Hindlimb muscle (tissue), 1 donor: Measurements from ENCODE around the gene CTU1. TPM values are rescaled to one million over a fixed set of nuclear protein-coding genes. Genes with fewer than 3 reads are reported as not detected.
"Not testable (repeated sequence)": the region's sequence is repeated elsewhere in the genome, so short reads cannot be mapped to it uniquely, and the experiment has no call there.

Experiments
- DNase-seq: peaks from one replicate; pipeline ENCODE4 v3.0.0-alpha.2; 2013
- polyA plus RNA-seq: library from polyadenylated mRNA; unstranded; fragments of 120-200 nt; gene quantifications from one replicate; pipeline ENCODE4 v1.2.1, GENCODE V29; 2013; ENCODE audit not compliant: insufficient read length

CTU1 gene
- 4.2 TPM for polyA plus RNA-seq

- DNase-seq, result peak; percentile 99
Observed at GRCh38 chr19:51108066-51108804, at the start of gene CTU1. Gene CTU1 (minus strand): TSS chr19:51108409. CDS start chr19:51104569, 3,840 bp downstream.

GRCh38 chr19:51157265-51157664 lies 49.1 kb upstream of the CTU1 start:
- no peak for DNase-seq

GRCh38 chr19:51156710-51157109 lies 48.5 kb upstream of the CTU1 start:
- DNase-seq, result no peak

- no peak for DNase-seq
Observed at GRCh38 chr19:51150627-51151026, 42.4 kb upstream of the CTU1 start.

- no peak for DNase-seq
Observed at GRCh38 chr19:51148580-51148979, 40.4 kb upstream of the CTU1 start.

- no peak for DNase-seq
Observed at GRCh38 chr19:51147663-51148062, 39.5 kb upstream of the CTU1 start.

- no peak for DNase-seq
Observed at GRCh38 chr19:51146751-51147150, 38.5 kb upstream of the CTU1 start.

GRCh38 chr19:51145916-51146493 lies 37.8 kb upstream of the CTU1 start:
- no peak for DNase-seq

- no peak for DNase-seq
Observed at GRCh38 chr19:51144482-51145045, 36.4 kb upstream of the CTU1 start.

GRCh38 chr19:51143486-51143885 lies 35.3 kb upstream of the CTU1 start:
- no peak for DNase-seq

GRCh38 chr19:51142809-51143475 lies 34.7 kb upstream of the CTU1 start:
- DNase-seq, result not testable (repeated sequence)

GRCh38 chr19:51142119-51142518 lies 33.9 kb upstream of the CTU1 start, which contains the start of gene SIGLEC7:
Gene SIGLEC7 (plus strand): TSS chr19:51142301. CDS start chr19:51142370, 69 bp downstream.
- no peak for DNase-seq

GRCh38 chr19:51141181-51141580 lies 33.0 kb upstream of the CTU1 start:
- DNase-seq, result no peak

GRCh38 chr19:51140441-51140840 lies 32.2 kb upstream of the CTU1 start:
- no peak for DNase-seq

GRCh38 chr19:51139299-51140014 lies 31.2 kb upstream of the CTU1 start:
- no peak for DNase-seq

- no peak for DNase-seq
Observed at GRCh38 chr19:51138549-51138979, 30.4 kb upstream of the CTU1 start.

- no peak for DNase-seq
Observed at GRCh38 chr19:51137792-51138425, 29.7 kb upstream of the CTU1 start.

- no peak for DNase-seq
Observed at GRCh38 chr19:51136851-51137551, 28.8 kb upstream of the CTU1 start.

- no peak for DNase-seq
Observed at GRCh38 chr19:51135986-51136762, 28.0 kb upstream of the CTU1 start.

- DNase-seq, result no peak
Observed at GRCh38 chr19:51135004-51135403, 26.8 kb upstream of the CTU1 start.
